HepG2 (cell line): ENCODE measurements around the gene IL18. TPM values are rescaled to one million over a fixed set of nuclear protein-coding genes. Genes with fewer than 3 reads are reported as not detected.

Source experiments
- ATAC-seq: fragments of 200-7000 bp; cut with Tn5 transposase; 3 replicates; pipeline ENCODE4 v1.9.1; 2020; ENCODE audit warnings: mild to moderate bottlenecking, moderate library complexity
- BruUV-seq: library from RNA; stranded (reverse); fragments of 400-500 nt; replicated peaks from 2 replicates; lab custom pipeline; 2021; lab: Mats Ljungman, UMichigan
- CTCF ChIA-PET: fragments of 300-600 bp; formaldehyde crosslinking; extraction: SDS; loops from one replicate; lab custom pipeline; 2021; ENCODE audit warnings: low total read pairs, inconsistent platforms, low intra/inter-chr PET ratio; lab: Yijun Ruan, JAX
- POLR2A ChIA-PET: fragments of 350-600 bp; sonication (Branson Sonifier 250); formaldehyde crosslinking; loops from one replicate; lab custom pipeline; 2020; ENCODE audit warnings: antibody characterized with exemption, inconsistent platforms; lab: Yijun Ruan, JAX
- DNase-seq: peaks from one replicate; pipeline ENCODE4 v3.0.0-alpha.2; 2015; ENCODE audit warnings: low spot score
- FAIRE-seq: peaks from 3 replicates; lab custom pipeline; 2011; peaks lifted over from hg19 to GRCh38; lab: Jason Lieb, UNC
- H2AFZ ChIP-seq: one replicate; pipeline ENCODE4 v1.6.1; 2011; ENCODE audit warnings: low read length, inconsistent platforms
- H3K27ac ChIP-seq: fragments of 300-600 bp; 3 replicates; pipeline ENCODE4 v1.8.0; 2011; ENCODE audit warnings: mixed run types, mild to moderate bottlenecking, mixed read lengths, low read length, inconsistent platforms; ENCODE audit not compliant: insufficient read depth; ENCODE audit errors: extremely low read length
- H3K27me3 ChIP-seq, 2 experiments: fragments of 200-600 bp in 1 of 2; 2 replicates in 1 of 2; 3 replicates in 1 of 2; pipeline versions ENCODE4 v1.6.0 to v1.8.0; 2011; ENCODE audit warnings: low read length in 2 of 2, mild to moderate bottlenecking in 2 of 2, moderate library complexity in 2 of 2, inconsistent platforms in 1 of 2; ENCODE audit not compliant: insufficient read depth in 2 of 2, control insufficient read depth in 1 of 2
- H3K36me3 ChIP-seq, 2 experiments: fragments of 200-600 bp in 1 of 2; replicated peaks in 1 of 2; 2 replicates in 1 of 2; 3 replicates in 1 of 2; pipeline versions ENCODE4 v1.5.1 to v1.8.0; 2011; ENCODE audit warnings: low read length in 2 of 2, inconsistent platforms in 1 of 2; ENCODE audit not compliant: insufficient read depth in 2 of 2, control insufficient read depth in 1 of 2
- H3K4me1 ChIP-seq: 2 replicates; pipeline ENCODE4 v1.5.1; 2012; ENCODE audit warnings: low read length, inconsistent platforms; ENCODE audit not compliant: insufficient read depth
- H3K4me2 ChIP-seq: 2 replicates; pipeline ENCODE4 v1.6.0; 2011; ENCODE audit warnings: low read depth, low read length, inconsistent platforms
- H3K4me3 ChIP-seq, 3 experiments: fragments of 200-600 bp in 1 of 3; sonication (generic), shearing (Covaris generic) in 1 of 3; replicated peaks in 1 of 3; 2 replicates each; pipeline ENCODE4 v1.5.1; 2011 to 2016; ENCODE audit warnings: low read length in 3 of 3, inconsistent platforms in 2 of 3, low read depth in 2 of 3, mild to moderate bottlenecking in 2 of 3, control low read depth in 1 of 3, mixed read lengths in 1 of 3; ENCODE audit not compliant: insufficient read depth in 1 of 3
- H3K79me2 ChIP-seq: one replicate; pipeline ENCODE4 v1.6.1; 2011; ENCODE audit warnings: low read length, inconsistent platforms; ENCODE audit not compliant: insufficient read depth
- H3K9ac ChIP-seq: 2 replicates; pipeline ENCODE4 v1.6.0; 2011; ENCODE audit warnings: mild to moderate bottlenecking, low read depth, low read length, inconsistent platforms; ENCODE audit not compliant: insufficient read depth
- H3K9me3 ChIP-seq: 2 replicates; pipeline ENCODE4 v1.5.1; 2012; ENCODE audit warnings: mild to moderate bottlenecking, low read length
- H4K20me1 ChIP-seq: 2 replicates; pipeline ENCODE4 v1.6.0; 2011; ENCODE audit warnings: inconsistent platforms, mild to moderate bottlenecking, low read length, moderate library complexity; ENCODE audit not compliant: insufficient read depth
- ATF7 ChIP-seq, 2 experiments: fragments of 450-650 bp in 1 of 2; sonication (generic) in 1 of 2; formaldehyde crosslinking in 1 of 2; IDR thresholded peaks; 2 replicates each; pipeline versions ENCODE4 v1.4.0 to v1.6.1; 2016 to 2020; ENCODE audit warnings: antibody characterized with exemption in 1 of 2, mild to moderate bottlenecking in 1 of 2, missing genetic modification reagents in 1 of 2
- ATRX ChIP-seq: sonication (generic); formaldehyde crosslinking; IDR thresholded peaks from 2 replicates; pipeline ENCODE4 v1.4.0; 2020; ENCODE audit warnings: missing genetic modification reagents, borderline replicate concordance
- FOXA1 ChIP-seq, 2 experiments: fragments of 450-650 bp in 1 of 2; sonication (generic) in 1 of 2; formaldehyde crosslinking in 1 of 2; IDR thresholded peaks; 2 replicates each; pipeline versions ENCODE4 v1.4.0 to v1.6.1; 2016 to 2020; ENCODE audit warnings: missing genetic modification reagents in 1 of 2
- GPN1 ChIP-seq: sonication (generic); formaldehyde crosslinking; IDR thresholded peaks from 2 replicates; pipeline ENCODE4 v1.5.1; 2020; ENCODE audit warnings: missing genetic modification reagents, borderline replicate concordance
- IKZF1 ChIP-seq: fragments of 450-650 bp; IDR thresholded peaks from 2 replicates; pipeline ENCODE4 v1.7.1; 2016
- REXO4 ChIP-seq: sonication (generic); formaldehyde crosslinking; IDR thresholded peaks from 2 replicates; pipeline ENCODE4 v1.8.0; 2022; ENCODE audit warnings: missing genetic modification reagents, mild to moderate bottlenecking, borderline replicate concordance
- SNAPC2 ChIP-seq: sonication (generic); formaldehyde crosslinking; IDR thresholded peaks from 2 replicates; pipeline ENCODE4 v1.8.1; 2022; ENCODE audit warnings: mild to moderate bottlenecking, missing genetic modification reagents
- SUZ12 ChIP-seq: fragments of 150-350 bp; IDR thresholded peaks from 2 replicates; pipeline ENCODE4 v1.6.1; 2014; ENCODE audit warnings: low read depth, low read length
- TOPORS ChIP-seq: sonication (generic); formaldehyde crosslinking; IDR thresholded peaks from 2 replicates; pipeline ENCODE4 v1.8.0; 2023; ENCODE audit warnings: mild to moderate bottlenecking, missing genetic modification reagents
- ZBTB8A ChIP-seq: sonication (generic); formaldehyde crosslinking; IDR thresholded peaks from 2 replicates; pipeline ENCODE4 v1.4.0; 2020; ENCODE audit warnings: mild to moderate bottlenecking, low read depth, missing genetic modification reagents, borderline replicate concordance
- ZC3H4 ChIP-seq: sonication (generic); formaldehyde crosslinking; IDR thresholded peaks from 2 replicates; pipeline ENCODE4 v1.4.0; 2020; ENCODE audit warnings: missing genetic modification reagents, borderline replicate concordance
- ZNF343 ChIP-seq: sonication (generic); formaldehyde crosslinking; IDR thresholded peaks from 2 replicates; pipeline ENCODE4 v1.4.0; 2020; ENCODE audit warnings: mild to moderate bottlenecking, missing genetic modification reagents
- ZNF382 ChIP-seq: sonication (generic); formaldehyde crosslinking; IDR thresholded peaks from 2 replicates; pipeline ENCODE4 v1.5.0; 2020; ENCODE audit warnings: missing genetic modification reagents, mild to moderate bottlenecking, borderline replicate concordance
- WGBS: methylation state at CpG from one replicate; pipeline ENCODE4 v1.1.6; 2017; ENCODE audit warnings: low lambda C conversion rate; 5-methylcytosine and 5-hydroxymethylcytosine counted together
- in situ Hi-C: cut with HindIII; loops from 2 replicates; pipeline ENCODE4 v1.10.0; 2017; ENCODE audit warnings: low pct_unique_long_range_greater_than_20kb; ENCODE audit not compliant: extremely low pct_ligation_motif_present
- intact Hi-C: fragments of 100-400 bp; cut with micrococcal nuclease; formaldehyde crosslinking; loops from one replicate; pipeline ENCODE4 v1.10.0; 2022; ENCODE audit not compliant: unreplicated experiment
- polyA plus RNA-seq, 8 experiments: library from polyadenylated mRNA; depleted of rRNA in 3 of 8; stranded (reverse) in 7 of 8; unstranded in 1 of 8; fragments of >200 nt; fragmentation: Illumina TruSeq in 4 of 8; extraction: Trizol in 4 of 8; gene quantifications; 2 replicates each; pipeline versions ENCODE4 v1.2.1 to v1.2.3, GENCODE V29; 2011 to 2016; ENCODE audit warnings: low read depth in 4 of 8, missing spikeins in 1 of 8, mixed read lengths in 1 of 8; ENCODE audit not compliant: insufficient read depth in 1 of 8
- total RNA-seq, 5 experiments: library from RNA; depleted of rRNA; stranded (reverse); fragments of >200 nt; fragmentation: Illumina TruSeq; extraction: Trizol; gene quantifications; 2 replicates each; pipeline ENCODE4 v1.2.3, GENCODE V29; 2016; ENCODE audit warnings: low read depth in 1 of 5

Gene IL18
- total and polyA plus RNA-seq, 2 of the 13 experiments (the other 11 are each of a cell fraction or from before 2014, with no cell fraction given): 0.89 to 2.7 TPM

- Histone ChIP-seq H3K9me3 (no peaks in the 10 kb centered on the region; the same call in 1 of the 2 replicates), H3K4me3 (no peak overlapping the region), H3K36me3 (no peaks in the 10 kb centered on the region), H3K9ac (no peak overlapping the region), H3K79me2 (no peaks in the 10 kb centered on the region), H3K4me2 (no peak overlapping the region), H2AFZ (no peak overlapping the region), H3K27ac (no peak overlapping the region), H4K20me1 (no peaks in the 10 kb centered on the region), H3K4me1 (no peaks in the 10 kb centered on the region), H3K27me3 (no peaks in the 10 kb centered on the region)
- ChIA-PET CTCF (no interaction called here), POLR2A (no interaction called here)
- WGBS: 89% methylated on average over 3 of the region's 3 CpGs
- ATAC-seq (no peak), FAIRE-seq (no peak), DNase-seq (no peak)
- TF ChIP-seq ATF7 (IDR thresholded peaks at IDR 0.05) (peak; percentile 57; the same call in 1 of the 2 replicates), ATF7 (CRISPR knock-in tag; IDR thresholded peaks at IDR 0.05) (no peak), ZBTB8A (CRISPR knock-in tag) (no peak)
- intact Hi-C loops: no loop called here
- no TSS peak for BruUV-seq
- in situ Hi-C loops: no loop called here
These were observed 20.3 kb downstream of the IL18 start for GRCh38 chr11:112143597-112143996.

- in situ Hi-C loops (no loop called here), intact Hi-C loops (no loop called here)
- WGBS: 85% methylated on average over 4 of the region's 4 CpGs
- no peak for ATAC-seq
- H3K9ac ChIP-seq: no peak overlapping the region
- no peaks in the 10 kb centered on the region for H3K9me3 ChIP-seq
- ChIA-PET POLR2A (no interaction called here), CTCF (no interaction called here)
- no peaks in the 10 kb centered on the region for H3K36me3 ChIP-seq
- TF ChIP-seq ZC3H4 (no peak), ZNF382 (CRISPR knock-in tag) (no peak), GPN1 (no peak), ZNF343 (CRISPR knock-in tag) (no peak), FOXA1 (IDR thresholded peaks at IDR 0.05) (no peak), FOXA1 (CRISPR knock-in tag; IDR thresholded peaks at IDR 0.05) (no peak), SNAPC2 (CRISPR knock-in tag) (no peak), ATRX (CRISPR knock-in tag) (no peak), REXO4 (CRISPR knock-in tag) (no peak), IKZF1 (no peak), TOPORS (CRISPR knock-in tag) (no peak), SUZ12 (no peak)
- no peak overlapping the region for H3K27ac ChIP-seq
- FAIRE-seq: no peak
- no peak overlapping the region for H2AFZ ChIP-seq
- DNase-seq: no peak
- no peaks in the 10 kb centered on the region for H3K27me3 ChIP-seq
- H3K4me2 ChIP-seq: no peak overlapping the region
- no peaks in the 10 kb centered on the region for H3K4me1 ChIP-seq
- no peaks in the 10 kb centered on the region for H4K20me1 ChIP-seq
- H3K4me3 ChIP-seq: no peak overlapping the region
- BruUV-seq: no TSS peak
- no peaks in the 10 kb centered on the region for H3K79me2 ChIP-seq
These were observed 29.4 kb downstream of the IL18 start for GRCh38 chr11:112134473-112134872.
